ENCODE measurements around the gene DIPK1C. TPM values are rescaled to one million over a fixed set of nuclear protein-coding genes. Genes with fewer than 3 reads are reported as not detected.

The DIPK1C gene
- total RNA-seq, 1 experiment from 2014 or later: not detected

DNA sequence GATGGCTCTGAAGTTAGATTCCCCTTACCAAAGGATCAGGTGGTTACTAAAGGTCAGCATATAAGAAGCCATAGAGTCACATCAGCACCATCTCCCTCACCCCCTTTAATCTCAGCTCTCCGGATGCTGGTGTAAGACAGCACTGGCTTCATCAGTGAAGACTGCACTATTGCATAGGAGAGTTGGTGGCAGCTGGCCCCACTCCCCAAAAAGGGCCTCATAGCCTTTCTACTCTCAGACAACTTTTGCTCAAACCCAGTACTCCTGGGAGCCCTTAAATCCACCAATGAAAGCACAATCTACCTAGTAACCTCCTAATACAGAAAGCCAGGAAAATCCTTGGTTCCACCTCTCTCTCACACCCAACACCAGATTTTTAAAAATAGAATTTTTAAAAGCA, 6.9 kb upstream of the DIPK1C start:
- Histone ChIP-seq H3K9ac (ENCODE audit: low read length) (no peak overlapping the region), H3K27ac (ENCODE audit: low read depth, low read length) (no peak overlapping the region), H3K27me3 (ENCODE audit: insufficient read depth, low read length) (peaks cover 5% of the 10 kb centered on the region; the same call in 1 of the 2 replicates), H3K9me3 (ENCODE audit: control insufficient read depth in 1 of 2, insufficient read depth in 1 of 2, low read depth in 1 of 2, low read length in 2 of 2) (no peaks in the 10 kb centered on the region), H3K4me2 (ENCODE audit: low read length) (no peak overlapping the region), H4K20me1 (ENCODE audit: insufficient read depth) (no peaks in the 10 kb centered on the region), H3K36me3 (ENCODE audit: control insufficient read depth in 1 of 2, insufficient read depth in 2 of 2, low read length in 2 of 2) (no peaks in the 10 kb centered on the region), H3K9me2 (ENCODE audit: insufficient read depth) (no peaks in the 10 kb centered on the region), H3K4me3 (replicated peaks in 1 of 2; ENCODE audit: low read depth in 1 of 2, low read length in 2 of 2) (no peak overlapping the region), H2AFZ (ENCODE audit: low read depth, low read length, poor library complexity, severe bottlenecking) (no peak overlapping the region), H3K4me1 (ENCODE audit: control insufficient read depth in 1 of 2, insufficient read depth in 2 of 2, low read length in 2 of 2) (no peaks in the 10 kb centered on the region), H3K79me2 (ENCODE audit: insufficient read depth, low read length) (no peaks in the 10 kb centered on the region)
- ChIA-PET POLR2A (no interaction called here), RAD21 (ENCODE audit: low non-redundant PET in 1 of 2, low total read pairs in 2 of 2, uncharacterized antibody in 2 of 2, unreplicated experiment in 2 of 2) (no interaction called here), CTCF (no interaction called here)
- TF ChIP-seq, protein P1, sequence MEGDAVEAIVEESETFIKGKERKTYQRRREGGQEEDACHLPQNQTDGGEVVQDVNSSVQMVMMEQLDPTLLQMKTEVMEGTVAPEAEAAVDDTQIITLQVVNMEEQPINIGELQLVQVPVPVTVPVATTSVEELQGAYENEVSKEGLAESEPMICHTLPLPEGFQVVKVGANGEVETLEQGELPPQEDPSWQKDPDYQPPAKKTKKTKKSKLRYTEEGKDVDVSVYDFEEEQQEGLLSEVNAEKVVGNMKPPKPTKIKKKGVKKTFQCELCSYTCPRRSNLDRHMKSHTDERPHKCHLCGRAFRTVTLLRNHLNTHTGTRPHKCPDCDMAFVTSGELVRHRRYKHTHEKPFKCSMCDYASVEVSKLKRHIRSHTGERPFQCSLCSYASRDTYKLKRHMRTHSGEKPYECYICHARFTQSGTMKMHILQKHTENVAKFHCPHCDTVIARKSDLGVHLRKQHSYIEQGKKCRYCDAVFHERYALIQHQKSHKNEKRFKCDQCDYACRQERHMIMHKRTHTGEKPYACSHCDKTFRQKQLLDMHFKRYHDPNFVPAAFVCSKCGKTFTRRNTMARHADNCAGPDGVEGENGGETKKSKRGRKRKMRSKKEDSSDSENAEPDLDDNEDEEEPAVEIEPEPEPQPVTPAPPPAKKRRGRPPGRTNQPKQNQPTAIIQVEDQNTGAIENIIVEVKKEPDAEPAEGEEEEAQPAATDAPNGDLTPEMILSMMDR (IDR thresholded peaks at IDR 0.05 in 2 of 3, conservative IDR thresholded peaks at IDR 0.05 in 1 of 3; ENCODE audit: borderline replicate concordance in 1 of 3, insufficient read depth in 1 of 3, low read depth in 2 of 3, low read length in 2 of 3): no peak
- TF ChIP-seq, protein P2, sequence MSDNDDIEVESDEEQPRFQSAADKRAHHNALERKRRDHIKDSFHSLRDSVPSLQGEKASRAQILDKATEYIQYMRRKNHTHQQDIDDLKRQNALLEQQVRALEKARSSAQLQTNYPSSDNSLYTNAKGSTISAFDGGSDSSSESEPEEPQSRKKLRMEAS (IDR thresholded peaks at IDR 0.05): no peak
- TF ChIP-seq ELF1 (IDR thresholded peaks at IDR 0.05; ENCODE audit: borderline replicate concordance, low read depth) (no peak), ZFX (IDR thresholded peaks at IDR 0.05) (no peak), TCF7L2 (IDR thresholded peaks at IDR 0.05; ENCODE audit: borderline replicate concordance, extremely low read depth, insufficient read depth, insufficient read length) (no peak), CEBPB (IDR thresholded peaks at IDR 0.05; ENCODE audit: low read depth) (no peak), EZH2phosphoT487 (IDR thresholded peaks at IDR 0.05; ENCODE audit: borderline replicate concordance) (no peak), SP1 (IDR thresholded peaks at IDR 0.05; ENCODE audit: low read depth) (no peak), CBX3 (IDR thresholded peaks at IDR 0.05; ENCODE audit: low read depth) (no peak), FOSL1 (IDR thresholded peaks at IDR 0.05; ENCODE audit: low read depth) (no peak), POLR2A (IDR thresholded peaks at IDR 0.05; ENCODE audit: borderline replicate concordance, extremely low read depth, insufficient read depth, insufficient read length) (no peak), SIN3A (IDR thresholded peaks at IDR 0.05; ENCODE audit: low read depth) (no peak), EGR1 (IDR thresholded peaks at IDR 0.05; ENCODE audit: low read depth) (no peak), ZNF274 (IDR thresholded peaks at IDR 0.05; ENCODE audit: low read depth, low read length) (no peak), SRF (IDR thresholded peaks at IDR 0.05; ENCODE audit: low read depth) (no peak)
- TF ChIP-seq, protein P3, sequence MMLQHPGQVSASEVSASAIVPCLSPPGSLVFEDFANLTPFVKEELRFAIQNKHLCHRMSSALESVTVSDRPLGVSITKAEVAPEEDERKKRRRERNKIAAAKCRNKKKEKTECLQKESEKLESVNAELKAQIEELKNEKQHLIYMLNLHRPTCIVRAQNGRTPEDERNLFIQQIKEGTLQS (IDR thresholded peaks at IDR 0.05): no peak
- TF ChIP-seq, protein P4, sequence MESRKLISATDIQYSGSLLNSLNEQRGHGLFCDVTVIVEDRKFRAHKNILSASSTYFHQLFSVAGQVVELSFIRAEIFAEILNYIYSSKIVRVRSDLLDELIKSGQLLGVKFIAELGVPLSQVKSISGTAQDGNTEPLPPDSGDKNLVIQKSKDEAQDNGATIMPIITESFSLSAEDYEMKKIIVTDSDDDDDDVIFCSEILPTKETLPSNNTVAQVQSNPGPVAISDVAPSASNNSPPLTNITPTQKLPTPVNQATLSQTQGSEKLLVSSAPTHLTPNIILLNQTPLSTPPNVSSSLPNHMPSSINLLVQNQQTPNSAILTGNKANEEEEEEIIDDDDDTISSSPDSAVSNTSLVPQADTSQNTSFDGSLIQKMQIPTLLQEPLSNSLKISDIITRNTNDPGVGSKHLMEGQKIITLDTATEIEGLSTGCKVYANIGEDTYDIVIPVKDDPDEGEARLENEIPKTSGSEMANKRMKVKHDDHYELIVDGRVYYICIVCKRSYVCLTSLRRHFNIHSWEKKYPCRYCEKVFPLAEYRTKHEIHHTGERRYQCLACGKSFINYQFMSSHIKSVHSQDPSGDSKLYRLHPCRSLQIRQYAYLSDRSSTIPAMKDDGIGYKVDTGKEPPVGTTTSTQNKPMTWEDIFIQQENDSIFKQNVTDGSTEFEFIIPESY (IDR thresholded peaks at IDR 0.05; ENCODE audit: extremely low read depth, insufficient replicate concordance, low read length): no peak
- DNase-seq (ENCODE audit: low read depth, low spot score) (no peak), ATAC-seq (no peak)
- no TSS peak for BruUV-seq (replicated peaks)
- intact Hi-C loops (cut with micrococcal nuclease): no loop called here
